ENCODE measurements around the gene KIF1C.
"Not testable (repeated sequence)": the region's sequence is repeated elsewhere in the genome, so short reads cannot be mapped to it uniquely, and the experiment has no call there.

The KIF1C gene

DNA sequence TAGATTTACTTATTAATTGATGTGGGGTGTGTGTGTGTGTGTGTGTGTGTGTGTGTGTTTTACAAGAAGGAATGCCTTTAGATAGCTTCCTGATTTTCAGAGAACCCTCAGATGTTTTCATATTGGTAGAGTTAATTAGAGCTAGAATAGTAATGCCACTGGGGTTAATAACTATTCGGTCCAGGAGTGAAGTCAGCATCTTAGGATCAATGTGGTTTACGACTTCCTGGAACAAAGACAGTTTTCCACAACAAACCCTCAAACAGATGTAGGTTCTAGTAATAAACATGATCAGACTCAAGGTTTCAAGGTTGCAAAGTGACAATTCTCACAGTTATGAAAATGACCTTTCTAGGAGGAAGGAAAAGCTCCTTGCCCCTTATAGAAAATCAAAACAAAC, 49.7 kb downstream of the KIF1C start:
- DNase-seq = no peak

DNA sequence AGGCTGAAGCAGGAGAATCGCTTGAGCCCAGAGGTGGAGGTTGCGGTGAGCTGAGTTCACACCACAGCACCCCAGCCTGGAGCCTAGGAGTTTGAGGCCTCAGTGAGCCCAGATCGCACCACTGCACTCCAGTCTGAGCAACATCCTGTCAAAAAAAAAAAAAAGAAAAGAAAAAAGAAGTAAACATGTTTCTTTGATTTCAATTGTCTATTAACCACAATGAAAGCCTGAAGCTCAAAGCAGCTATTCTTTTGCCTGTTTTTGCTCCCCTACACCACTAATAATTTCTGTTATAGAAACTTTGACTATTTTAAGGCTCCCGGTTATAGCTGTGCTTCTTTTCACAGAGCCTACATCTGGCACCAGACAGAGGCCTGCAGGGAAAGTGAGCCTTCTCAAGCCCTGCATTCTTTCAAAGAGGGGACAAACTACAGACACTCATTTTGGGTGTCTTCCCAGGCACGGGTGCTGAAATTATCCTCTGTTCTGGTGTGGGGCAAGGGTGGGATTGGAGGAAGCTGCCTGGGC, 51.6 kb downstream of the KIF1C start:
- no peak for DNase-seq

DNA sequence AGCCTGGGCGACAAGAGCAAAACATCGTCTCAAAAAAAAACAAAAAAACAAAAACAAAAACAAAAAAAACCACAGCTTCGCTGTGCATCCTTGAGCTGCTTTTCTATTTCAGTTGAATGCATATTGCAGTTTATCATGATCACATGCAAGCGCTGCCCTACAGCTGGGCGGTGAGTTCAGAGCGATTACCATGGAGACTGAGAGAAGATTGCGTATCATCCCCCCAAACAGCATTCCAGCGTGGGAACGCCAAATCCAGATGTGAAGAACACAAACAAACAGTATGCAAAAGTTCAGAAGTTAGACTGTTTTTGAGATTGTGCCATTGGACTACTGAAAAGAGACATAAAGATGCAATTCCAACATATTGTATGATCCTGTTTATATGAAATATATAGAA, 52.5 kb downstream of the KIF1C start:
- DNase-seq = no peak

DNA sequence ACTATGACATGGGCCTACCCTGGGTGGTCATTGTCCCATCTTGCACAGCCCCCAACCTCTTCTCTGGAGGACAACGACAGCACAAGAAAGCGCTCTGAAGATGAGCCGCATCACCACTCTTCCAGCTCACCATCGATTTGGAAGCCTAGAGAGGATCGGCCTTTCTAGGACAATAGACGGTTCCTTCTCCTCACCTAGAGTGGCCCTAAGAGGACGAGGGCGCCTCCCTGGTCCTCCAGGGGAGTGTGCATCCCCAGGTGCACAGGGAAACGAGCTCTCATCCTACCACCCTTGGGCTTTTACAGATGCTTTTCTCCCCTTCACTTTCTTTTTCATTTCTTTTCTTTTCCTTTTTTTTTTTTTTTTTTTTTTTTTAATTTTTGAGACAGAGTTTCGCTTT, 57.8 kb downstream of the KIF1C start:
- DNase-seq = no peak

DNA sequence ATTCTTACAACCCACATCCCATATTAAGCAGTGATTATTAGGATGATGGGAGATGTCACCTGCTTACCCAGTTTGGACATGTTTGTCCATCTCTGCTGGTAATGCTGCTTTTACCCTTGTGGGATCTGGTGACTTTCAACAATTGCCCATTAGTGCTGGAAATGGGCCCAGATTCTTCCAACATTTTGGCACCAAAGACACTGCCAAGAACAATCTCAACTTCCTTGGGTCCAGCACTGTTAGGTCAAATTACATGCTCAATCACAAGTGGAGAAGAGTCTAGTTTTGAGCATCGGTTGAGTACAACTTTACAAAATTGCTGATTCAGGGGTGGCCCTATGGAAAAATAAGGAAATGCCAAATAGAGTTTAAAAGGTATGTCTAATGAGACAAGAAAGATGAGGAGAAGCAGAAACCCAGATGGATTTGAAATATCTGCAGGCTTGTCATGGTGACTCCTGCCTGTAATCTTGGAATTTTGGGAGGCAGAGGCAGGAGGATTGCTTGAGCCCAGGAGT, 67.5 kb downstream of the KIF1C start:
- no peak for DNase-seq

DNA sequence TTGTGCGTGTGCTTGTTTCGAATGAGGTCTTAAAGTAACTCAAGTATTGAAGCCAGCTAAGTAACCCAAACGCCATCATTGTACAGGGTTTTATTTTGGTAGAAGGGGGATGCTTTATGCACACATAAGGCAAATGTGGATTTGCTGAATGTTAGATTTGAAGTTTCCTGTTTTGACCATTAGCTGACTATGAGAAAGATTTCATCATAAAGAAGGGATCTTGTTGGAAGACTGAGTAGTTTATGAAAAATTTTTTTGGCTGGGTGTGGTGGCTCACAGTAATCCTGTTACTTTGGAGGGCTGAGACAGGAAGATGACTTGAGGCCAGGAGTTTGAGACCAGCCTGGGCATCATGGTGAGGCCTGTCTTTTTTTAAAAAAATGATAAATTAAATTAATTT, 70.5 kb downstream of the KIF1C start:
- DNase-seq = no peak

DNA sequence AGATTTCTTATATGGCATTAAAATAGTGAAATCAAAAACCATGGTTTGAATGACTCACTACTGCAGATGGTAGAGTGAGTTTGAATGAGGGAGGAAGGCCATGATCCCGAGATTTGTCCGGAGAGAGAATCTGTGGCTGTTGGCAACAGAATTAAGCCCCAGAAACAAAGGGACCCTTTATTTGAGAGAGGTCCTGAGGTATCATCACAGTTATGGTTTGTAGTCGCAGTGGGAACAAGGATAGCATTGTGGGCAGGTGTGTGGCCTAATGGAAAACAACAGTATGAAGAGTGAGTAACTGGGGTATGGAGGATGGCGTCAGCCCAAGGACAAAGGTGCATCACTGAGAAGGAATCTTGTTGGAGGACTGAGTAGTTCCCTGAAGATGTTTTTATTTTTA, 72.0 kb downstream of the KIF1C start:
- no peak for DNase-seq

DNA sequence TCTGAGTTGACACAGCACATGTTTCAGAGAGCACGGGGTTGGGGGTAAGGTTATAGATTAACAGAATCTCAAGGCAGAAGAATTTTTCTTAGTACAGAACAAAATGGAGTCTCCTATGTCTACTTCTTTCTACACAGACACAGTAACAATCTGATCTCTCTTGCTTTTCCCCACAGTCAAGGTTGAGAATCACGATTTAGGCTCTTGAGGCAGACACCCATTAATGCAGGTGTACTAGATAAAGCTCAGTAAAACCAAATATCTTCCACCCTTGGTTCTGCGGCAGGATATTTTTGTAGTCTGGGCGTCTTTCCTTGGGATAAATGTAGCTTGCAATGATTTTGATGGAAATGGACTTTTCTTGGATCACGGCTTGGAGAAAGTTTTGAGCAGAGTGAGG, 77.7 kb downstream of the KIF1C start:
- DNase-seq = not testable (repeated sequence)

DNA sequence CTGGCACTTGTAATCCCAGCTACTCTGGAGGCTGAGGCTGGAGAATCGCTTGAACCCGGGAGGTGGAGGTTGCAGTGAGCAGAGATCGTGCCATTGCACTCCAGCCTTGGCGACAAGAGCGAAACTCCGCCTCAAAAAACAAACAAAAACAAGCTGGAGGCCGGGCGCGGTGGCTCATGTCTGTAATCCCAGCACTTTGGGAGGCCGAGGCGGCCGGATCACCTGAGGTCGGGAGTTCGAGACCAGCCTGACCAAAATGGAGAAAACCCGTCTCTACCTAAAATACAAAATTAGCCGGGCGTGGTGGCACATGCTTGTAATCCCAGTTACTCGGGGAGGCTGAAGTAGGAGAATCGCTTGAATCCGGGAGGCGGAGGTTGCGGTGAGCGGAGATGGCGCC, 79.5 kb downstream of the KIF1C start:
- not testable (repeated sequence) for DNase-seq

DNA sequence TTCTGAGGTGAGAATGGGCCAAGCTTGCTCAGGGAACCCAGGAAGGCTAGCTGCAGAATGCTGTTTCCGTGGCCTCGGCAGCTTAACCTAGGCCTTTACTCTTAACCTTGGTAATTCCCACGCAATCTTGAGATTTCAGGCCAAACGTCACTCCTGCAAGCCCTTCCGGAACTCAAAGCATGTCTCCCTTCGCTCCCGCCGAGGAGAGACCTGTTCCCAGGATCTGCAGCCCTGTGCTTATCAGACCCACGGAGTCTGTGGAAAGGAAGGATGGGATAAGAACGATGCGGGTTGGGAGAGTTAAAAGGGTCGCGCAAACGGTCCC, 80.0 kb downstream of the KIF1C start:
- DNase-seq = no peak
